Activated CD4-positive, alpha-beta memory T cell treated with anti-CD3 and anti-CD28 coated beads, Interleukin-2, amount 10 ng/mL, durations not matched to agents 7 days and 5 days (primary cell): Measurements from ENCODE around the gene SORCS2. TPM values are rescaled to one million over a fixed set of nuclear protein-coding genes. Genes with fewer than 3 reads are reported as not detected.

Experiments used
- CTCF ChIA-PET: fragments of 350-600 bp; sonication (Branson Sonifier 250); formaldehyde crosslinking; loops from one replicate; lab custom pipeline; 2021; ENCODE audit warnings: antibody characterized with exemption, inconsistent platforms; lab: Charles Lee
- POLR2A ChIA-PET: fragments of 350-600 bp; sonication (Branson Sonifier 250); formaldehyde crosslinking; loops from one replicate; lab custom pipeline; 2021; ENCODE audit warnings: antibody characterized with exemption; lab: Charles Lee
- DNase-seq: peaks from one replicate; pipeline ENCODE4 v3.0.0-alpha.2; 2020
- H3K27ac Mint-ChIP-seq: one replicate; pipeline ENCODE4 v1.8.0; 2021; ENCODE audit warnings: mild to moderate bottlenecking, mixed read lengths
- H3K27me3 Mint-ChIP-seq: one replicate; pipeline ENCODE4 v1.8.0; 2021; ENCODE audit warnings: mixed read lengths
- H3K36me3 Mint-ChIP-seq: one replicate; pipeline ENCODE4 v1.8.0; 2021; ENCODE audit warnings: low read depth, mixed read lengths
- H3K4me1 Mint-ChIP-seq: one replicate; pipeline ENCODE4 v1.8.0; 2021; ENCODE audit warnings: mixed read lengths
- H3K4me3 Mint-ChIP-seq: one replicate; pipeline ENCODE4 v1.8.0; 2021; ENCODE audit warnings: mild to moderate bottlenecking, mixed read lengths
- H3K9me3 Mint-ChIP-seq: one replicate; pipeline ENCODE4 v1.8.0; 2021; ENCODE audit warnings: mixed read lengths
- total RNA-seq, 2 experiments: library from RNA; stranded (reverse); gene quantifications; one replicate each; pipeline ENCODE4 v1.2.3, GENCODE V29; 2021

The SORCS2 gene
- total RNA-seq, 2 experiments from 2014 or later: 0.10 to 0.18 TPM

DNA sequence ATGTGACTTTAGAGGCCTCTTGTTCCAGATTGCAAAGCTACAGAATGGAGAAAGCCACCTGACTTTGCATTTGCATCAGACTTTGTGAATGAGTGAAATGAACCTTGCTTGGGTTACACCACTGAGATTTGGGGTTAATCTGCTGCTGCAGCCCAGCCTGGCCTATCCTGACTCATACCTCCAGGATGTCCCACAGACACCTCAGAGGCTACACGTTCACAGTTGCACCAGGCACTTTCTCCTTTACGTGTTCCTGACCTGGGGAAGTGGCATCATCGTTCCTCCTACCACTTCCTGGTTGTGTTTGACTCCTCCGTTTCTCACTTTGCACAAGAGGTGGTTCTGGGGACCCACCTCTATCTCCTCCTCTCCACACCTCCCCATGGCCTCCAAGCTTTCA is 9.2 kb upstream of the SORCS2 start:
- peaks cover 15% of the 10 kb centered on the region for H3K4me1 Mint-ChIP-seq
- ChIA-PET POLR2A (no interaction called here), CTCF (no interaction called here)
- H3K36me3 Mint-ChIP-seq: peaks cover 8% of the 10 kb centered on the region
- no peak overlapping the region for H3K4me3 Mint-ChIP-seq
- DNase-seq: peak; percentile 50
- peaks cover 16% of the 10 kb centered on the region for H3K27me3 Mint-ChIP-seq
- H3K27ac Mint-ChIP-seq: no peak overlapping the region
- peaks cover 7% of the 10 kb centered on the region for H3K9me3 Mint-ChIP-seq

DNA sequence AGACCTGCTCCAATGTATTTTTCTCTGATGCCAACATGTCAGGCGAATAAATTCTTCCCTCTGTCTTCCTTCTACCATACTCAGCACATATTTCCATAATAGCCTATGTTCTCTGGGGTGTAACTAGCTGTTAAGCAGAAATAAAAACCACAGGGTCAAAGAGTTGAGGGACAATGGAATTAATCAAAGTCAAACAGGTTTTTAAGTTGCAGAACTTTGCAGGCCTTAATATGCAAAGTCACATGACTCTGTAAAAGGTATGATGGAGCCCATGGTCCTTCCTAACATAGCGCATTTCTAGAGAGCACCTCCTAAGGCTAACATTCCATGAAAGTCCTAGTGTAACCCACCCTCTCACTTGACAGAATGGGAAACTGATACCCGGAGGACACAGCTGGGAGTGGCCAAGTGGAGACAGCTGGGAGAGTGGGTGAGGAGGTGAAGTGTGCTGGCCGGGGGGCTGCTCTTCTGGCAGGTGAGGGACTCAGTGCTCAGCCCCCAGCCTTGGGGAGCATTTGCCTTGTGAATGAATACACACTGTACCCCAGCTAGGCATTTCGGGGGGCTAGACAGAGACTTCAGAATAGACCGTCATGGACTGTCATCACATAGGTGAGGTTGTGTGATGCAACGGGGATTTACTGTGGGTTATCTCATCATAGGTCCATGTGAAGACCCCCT is 8.4 kb upstream of the SORCS2 start:
- Mint-ChIP-seq H3K27ac (no peak overlapping the region), H3K27me3 (peaks cover 18% of the 10 kb centered on the region), H3K9me3 (peaks cover 7% of the 10 kb centered on the region), H3K4me1 (peaks cover 15% of the 10 kb centered on the region), H3K4me3 (no peak overlapping the region), H3K36me3 (peaks cover 8% of the 10 kb centered on the region)
- ChIA-PET POLR2A (no interaction called here), CTCF (no interaction called here)
- no peak for DNase-seq

DNA sequence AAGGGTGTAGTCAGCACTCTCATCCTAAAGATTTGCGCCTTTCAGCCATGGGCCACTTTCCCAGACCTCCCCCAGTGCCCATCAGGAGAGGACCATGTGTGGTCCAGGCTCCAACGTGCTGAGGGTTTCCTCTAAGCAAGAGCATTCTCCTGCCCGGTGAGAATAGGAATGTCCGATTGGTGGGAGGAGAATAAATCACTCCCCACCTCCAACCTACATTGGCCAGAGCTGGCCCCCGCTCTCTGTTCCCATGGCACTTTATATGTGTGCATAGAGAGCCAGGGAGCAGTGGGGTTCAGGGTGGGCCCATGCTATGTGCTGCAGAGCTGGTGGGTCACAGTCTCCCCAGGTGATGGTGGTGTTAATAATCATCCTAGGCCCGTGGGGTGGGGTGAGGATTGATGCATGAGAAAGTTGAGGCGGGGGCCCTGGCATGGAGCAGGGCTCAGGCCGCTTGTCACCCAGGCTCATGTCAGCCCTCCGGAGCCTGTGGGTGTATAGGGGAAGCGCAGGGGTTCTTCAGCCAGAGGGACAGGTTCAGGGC is 6.8 kb upstream of the SORCS2 start:
- H3K4me3 Mint-ChIP-seq: no peak overlapping the region
- no peak overlapping the region for H3K27ac Mint-ChIP-seq
- ChIA-PET POLR2A (no interaction called here), CTCF (no interaction called here)
- H3K36me3 Mint-ChIP-seq: no peaks in the 10 kb centered on the region
- H3K27me3 Mint-ChIP-seq: peaks cover 28% of the 10 kb centered on the region
- H3K9me3 Mint-ChIP-seq: no peaks in the 10 kb centered on the region
- DNase-seq: no peak
- H3K4me1 Mint-ChIP-seq: peaks cover 15% of the 10 kb centered on the region

DNA sequence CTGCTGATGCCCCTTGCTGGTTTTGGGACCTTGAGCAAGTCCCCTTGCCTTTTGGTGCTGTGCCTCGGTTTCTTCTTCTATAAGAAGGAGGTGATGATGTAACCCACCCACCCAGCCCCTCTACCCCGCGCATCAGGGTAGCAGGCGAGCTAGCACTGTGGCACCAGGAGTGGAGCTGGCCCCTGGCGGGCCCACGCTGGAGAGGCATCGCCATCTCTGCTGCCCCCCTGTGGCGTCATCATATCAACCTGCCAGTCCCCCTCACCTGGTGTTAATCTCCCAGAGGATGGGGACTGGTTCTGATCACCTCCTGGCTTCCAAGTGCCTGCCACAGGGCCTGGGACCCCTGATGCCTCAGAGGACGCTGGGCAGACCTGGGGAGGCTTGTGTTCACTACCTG is 6.3 kb upstream of the SORCS2 start:
- Mint-ChIP-seq H3K4me1 (peaks cover 15% of the 10 kb centered on the region), H3K36me3 (no peaks in the 10 kb centered on the region), H3K27ac (no peak overlapping the region), H3K4me3 (no peak overlapping the region), H3K9me3 (no peaks in the 10 kb centered on the region), H3K27me3 (peaks cover 32% of the 10 kb centered on the region)
- ChIA-PET CTCF (no interaction called here), POLR2A (no interaction called here)
- DNase-seq: no peak

DNA sequence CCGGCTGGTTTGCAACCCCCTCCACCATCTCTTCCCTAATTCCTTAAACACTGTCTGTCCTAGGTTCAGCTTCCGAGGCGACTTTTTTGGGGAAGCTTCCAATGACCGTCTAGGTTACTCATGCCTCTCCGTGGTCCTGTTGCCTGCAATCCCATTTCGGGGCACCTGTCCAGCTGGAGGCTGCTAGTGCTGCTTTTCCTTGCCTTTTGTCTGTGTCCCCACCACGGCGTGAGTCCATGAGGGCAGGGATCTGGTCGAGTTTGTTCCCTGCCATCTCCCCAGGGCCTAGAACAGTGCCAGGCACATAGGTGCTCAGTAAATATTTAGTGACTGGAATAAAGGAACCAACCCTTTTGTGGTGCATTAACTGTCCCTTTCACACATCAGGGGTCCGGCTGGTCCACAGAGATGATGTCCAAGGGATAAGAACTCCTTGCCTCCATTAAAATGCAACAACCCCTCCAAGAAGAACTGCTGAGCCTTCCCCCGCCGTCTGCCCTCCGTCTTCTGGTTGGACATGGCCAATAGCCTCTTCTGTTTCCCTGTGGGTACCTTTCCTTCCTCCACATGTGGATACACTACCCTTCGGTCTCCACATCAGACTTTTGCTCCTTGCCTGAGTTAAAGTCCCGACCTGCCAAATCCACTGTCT is 5.7 kb upstream of the SORCS2 start:
- CTCF ChIA-PET: no interaction called here
- peaks cover 29% of the 10 kb centered on the region for H3K27me3 Mint-ChIP-seq
- H3K36me3 Mint-ChIP-seq: no peaks in the 10 kb centered on the region
- H3K27ac Mint-ChIP-seq: no peak overlapping the region
- H3K9me3 Mint-ChIP-seq: no peaks in the 10 kb centered on the region
- POLR2A ChIA-PET: no interaction called here
- DNase-seq: no peak
- peaks cover 15% of the 10 kb centered on the region for H3K4me1 Mint-ChIP-seq
- no peak overlapping the region for H3K4me3 Mint-ChIP-seq

DNA sequence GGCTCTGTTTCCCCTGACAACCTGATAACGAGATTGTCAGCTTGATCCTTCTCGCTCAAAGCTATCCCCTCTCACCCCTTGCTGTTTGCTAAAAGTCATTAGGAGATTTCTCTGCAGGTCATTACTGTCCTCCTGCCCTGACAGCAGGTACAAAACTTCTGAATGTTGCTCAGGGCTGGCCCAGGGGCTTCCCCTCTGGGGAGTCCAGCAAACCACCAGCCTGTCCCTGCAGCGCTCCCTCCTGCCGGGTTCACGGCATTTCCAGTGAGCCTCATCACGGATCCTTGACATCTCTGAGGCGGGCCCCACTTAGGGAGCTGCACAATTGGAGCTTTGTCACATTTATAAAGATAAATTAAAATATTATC is 5.2 kb upstream of the SORCS2 start:
- CTCF ChIA-PET: no interaction called here
- Mint-ChIP-seq H3K4me1 (peaks cover 15% of the 10 kb centered on the region), H3K4me3 (no peak overlapping the region), H3K27ac (no peak overlapping the region), H3K27me3 (peaks cover 33% of the 10 kb centered on the region), H3K36me3 (no peaks in the 10 kb centered on the region), H3K9me3 (no peaks in the 10 kb centered on the region)
- POLR2A ChIA-PET: no interaction called here
- no peak for DNase-seq

DNA sequence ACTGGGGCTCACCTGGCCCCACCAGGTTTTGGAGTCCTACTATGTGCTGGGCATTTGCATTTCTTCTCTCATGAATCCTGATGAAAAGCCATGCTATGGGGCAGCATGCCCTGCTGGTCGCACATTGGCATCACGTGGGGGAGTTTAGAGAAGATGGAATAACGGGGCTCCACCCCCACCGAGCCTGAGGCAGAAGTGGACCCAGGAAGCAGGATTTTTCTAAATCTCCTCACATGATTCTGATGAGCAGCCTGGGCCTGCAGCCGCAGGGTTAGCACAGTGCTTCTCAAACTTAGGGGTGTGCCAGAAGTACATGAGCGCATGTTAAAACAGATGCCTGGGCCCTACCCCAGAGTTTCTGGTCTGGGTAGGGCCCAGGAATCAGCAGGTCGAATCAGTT is 4.6 kb upstream of the SORCS2 start:
- no peak overlapping the region for H3K27ac Mint-ChIP-seq
- CTCF ChIA-PET: no interaction called here
- peaks cover 11% of the 10 kb centered on the region for H3K4me1 Mint-ChIP-seq
- peaks cover 33% of the 10 kb centered on the region for H3K27me3 Mint-ChIP-seq
- H3K9me3 Mint-ChIP-seq: no peaks in the 10 kb centered on the region
- no peak for DNase-seq
- no peak overlapping the region for H3K4me3 Mint-ChIP-seq
- POLR2A ChIA-PET: no interaction called here
- H3K36me3 Mint-ChIP-seq: no peaks in the 10 kb centered on the region

DNA sequence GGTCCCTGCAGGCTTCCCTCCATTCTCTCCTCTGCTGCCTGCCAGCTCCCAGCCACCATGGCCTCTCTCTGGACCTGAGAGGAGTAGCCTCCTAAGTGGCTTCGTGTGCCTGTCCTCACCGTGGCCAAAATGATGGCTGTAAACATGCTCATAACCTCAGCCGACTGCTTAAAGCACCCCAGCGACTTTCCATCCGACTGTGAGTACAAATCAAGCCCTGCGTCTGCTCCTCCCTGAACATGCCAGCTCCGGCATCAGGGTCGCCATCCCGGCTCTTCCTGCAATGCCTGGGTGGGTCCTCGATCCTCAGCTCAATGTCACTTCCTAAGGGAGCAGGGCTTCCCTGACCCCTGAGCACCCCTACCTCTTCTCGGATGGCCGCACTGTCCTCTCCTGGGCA is 3.3 kb upstream of the SORCS2 start:
- ChIA-PET CTCF (interaction anchor here (1.1 to 1.5 kb wide), 2 partner anchors 9 to 613 kb away, joined by 3 to 8 read pairs; no protein-coding TSS in a partner anchor), POLR2A (no interaction called here)
- Mint-ChIP-seq H3K4me1 (no peaks in the 10 kb centered on the region), H3K4me3 (no peak overlapping the region), H3K36me3 (no peaks in the 10 kb centered on the region), H3K27me3 (peaks cover 44% of the 10 kb centered on the region), H3K27ac (no peak overlapping the region), H3K9me3 (no peaks in the 10 kb centered on the region)
- no peak for DNase-seq

DNA sequence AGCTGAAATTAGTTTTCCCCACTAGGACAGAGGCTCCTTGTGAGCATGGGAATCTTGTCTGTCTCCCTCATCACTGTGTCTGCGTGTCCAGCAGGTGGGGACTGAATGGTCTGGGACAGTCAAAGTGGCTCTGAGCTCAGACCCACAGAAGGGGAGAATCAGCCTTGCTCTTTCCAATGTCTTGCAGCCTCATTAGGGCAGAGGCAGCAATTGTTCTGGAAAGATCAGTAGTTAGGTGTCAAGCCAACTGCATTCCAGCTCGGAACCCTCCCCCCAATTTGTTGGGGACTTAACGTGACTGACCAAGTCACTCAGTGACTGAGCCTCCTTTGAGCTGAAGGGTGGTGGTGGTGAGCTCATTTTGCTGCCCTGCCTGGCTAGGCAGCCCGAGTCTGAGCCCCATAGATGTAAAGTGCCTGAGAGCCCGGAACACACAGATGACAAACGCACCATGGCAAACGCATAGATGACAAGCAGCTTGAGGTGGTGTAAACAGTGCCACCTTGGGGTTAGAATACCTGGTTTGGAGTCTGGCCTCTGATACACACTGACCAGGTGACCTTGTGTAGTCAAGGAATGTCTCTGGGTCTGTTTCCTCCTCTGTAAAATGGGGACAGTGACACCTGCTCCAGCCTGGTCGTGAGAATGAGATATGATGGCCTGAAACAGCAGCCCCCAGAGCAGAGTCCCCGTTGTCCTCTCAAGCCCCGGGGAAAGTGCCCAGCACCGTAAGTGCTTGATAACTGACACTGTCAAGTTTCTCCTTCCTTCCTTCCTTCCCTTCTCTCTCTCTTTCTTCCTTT is 2.7 kb upstream of the SORCS2 start:
- no peaks in the 10 kb centered on the region for H3K9me3 Mint-ChIP-seq
- no peaks in the 10 kb centered on the region for H3K36me3 Mint-ChIP-seq
- H3K27ac Mint-ChIP-seq: no peak overlapping the region
- no peaks in the 10 kb centered on the region for H3K4me1 Mint-ChIP-seq
- DNase-seq: no peak
- ChIA-PET CTCF (interaction anchor here (1.1 to 1.5 kb wide), 2 partner anchors 8 to 612 kb away, joined by 3 to 8 read pairs; no protein-coding TSS in a partner anchor), POLR2A (no interaction called here)
- no peak overlapping the region for H3K4me3 Mint-ChIP-seq
- peaks cover 50% of the 10 kb centered on the region for H3K27me3 Mint-ChIP-seq

DNA sequence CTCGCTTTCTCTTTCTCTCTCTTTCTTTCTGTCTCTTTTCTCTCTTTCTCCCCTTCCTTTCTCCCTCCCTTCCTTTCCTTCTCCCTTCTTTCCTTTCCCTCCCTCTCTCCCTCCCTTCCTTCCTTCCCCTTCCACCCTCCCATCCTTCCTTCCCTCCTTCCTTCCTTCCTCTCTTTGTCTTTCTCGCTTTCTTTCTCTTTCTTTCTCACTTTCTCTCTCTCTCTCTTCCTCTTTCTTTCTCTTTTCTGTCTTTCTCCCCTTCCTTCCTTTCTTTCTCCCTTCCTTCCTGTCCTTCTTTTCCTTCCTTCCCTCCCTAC is 2.1 kb upstream of the SORCS2 start:
- H3K27ac Mint-ChIP-seq: no peak overlapping the region
- ChIA-PET POLR2A (no interaction called here), CTCF (interaction anchor here (1.1 kb wide), 1 partner anchor 612 kb away, joined by 8 read pairs; no protein-coding TSS in a partner anchor)
- no peaks in the 10 kb centered on the region for H3K4me1 Mint-ChIP-seq
- H3K4me3 Mint-ChIP-seq: no peak overlapping the region
- DNase-seq: no peak
- H3K36me3 Mint-ChIP-seq: no peaks in the 10 kb centered on the region
- H3K9me3 Mint-ChIP-seq: no peaks in the 10 kb centered on the region
- H3K27me3 Mint-ChIP-seq: peaks cover 55% of the 10 kb centered on the region

DNA sequence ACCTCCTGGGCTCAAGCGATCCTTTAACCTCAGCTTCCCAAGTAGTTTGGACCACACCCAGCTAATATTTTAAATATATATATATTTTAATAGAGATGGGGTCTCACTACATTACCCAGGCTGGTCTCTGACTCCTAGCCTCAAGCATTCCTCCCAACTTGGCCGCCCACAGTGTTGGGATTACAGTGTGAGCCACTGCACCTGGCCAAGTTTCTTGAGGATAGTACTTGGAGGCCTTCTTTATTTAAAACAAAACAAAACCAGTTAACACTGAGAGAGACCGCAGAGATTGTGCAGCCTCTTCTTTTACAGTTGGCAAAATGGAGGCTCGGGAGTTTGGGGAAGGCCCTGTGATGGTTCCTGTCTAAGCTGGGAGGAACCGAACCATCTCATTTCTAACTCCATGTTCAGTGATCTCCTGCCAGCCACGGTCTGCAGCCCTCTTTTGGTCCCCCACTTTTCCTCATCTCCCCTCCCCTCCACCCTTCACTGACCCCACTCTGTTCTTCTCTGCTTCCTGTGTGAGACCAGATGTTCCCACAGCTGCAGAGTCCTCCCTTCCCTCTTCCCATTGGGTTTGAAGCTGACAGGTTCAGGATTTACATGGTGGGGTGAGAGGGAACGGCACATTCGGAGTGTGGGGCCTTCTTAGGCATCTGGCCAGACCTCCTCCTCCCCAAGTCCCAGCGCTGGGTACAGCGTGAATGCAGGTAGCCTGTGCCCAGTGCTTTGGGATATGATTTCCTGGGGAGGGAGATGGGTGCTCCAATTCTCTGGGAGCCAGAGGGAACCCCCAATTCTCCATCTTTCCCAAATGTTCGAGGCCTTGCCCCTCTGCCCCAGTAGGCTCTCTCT is 1.4 kb upstream of the SORCS2 start:
- Mint-ChIP-seq H3K4me1 (no peaks in the 10 kb centered on the region), H3K27ac (no peak overlapping the region)
- CTCF ChIA-PET: interaction anchor here (1.0 kb wide), 2 partner anchors 145 to 611 kb away, joined by 4 read pairs; no protein-coding TSS in a partner anchor

DNA sequence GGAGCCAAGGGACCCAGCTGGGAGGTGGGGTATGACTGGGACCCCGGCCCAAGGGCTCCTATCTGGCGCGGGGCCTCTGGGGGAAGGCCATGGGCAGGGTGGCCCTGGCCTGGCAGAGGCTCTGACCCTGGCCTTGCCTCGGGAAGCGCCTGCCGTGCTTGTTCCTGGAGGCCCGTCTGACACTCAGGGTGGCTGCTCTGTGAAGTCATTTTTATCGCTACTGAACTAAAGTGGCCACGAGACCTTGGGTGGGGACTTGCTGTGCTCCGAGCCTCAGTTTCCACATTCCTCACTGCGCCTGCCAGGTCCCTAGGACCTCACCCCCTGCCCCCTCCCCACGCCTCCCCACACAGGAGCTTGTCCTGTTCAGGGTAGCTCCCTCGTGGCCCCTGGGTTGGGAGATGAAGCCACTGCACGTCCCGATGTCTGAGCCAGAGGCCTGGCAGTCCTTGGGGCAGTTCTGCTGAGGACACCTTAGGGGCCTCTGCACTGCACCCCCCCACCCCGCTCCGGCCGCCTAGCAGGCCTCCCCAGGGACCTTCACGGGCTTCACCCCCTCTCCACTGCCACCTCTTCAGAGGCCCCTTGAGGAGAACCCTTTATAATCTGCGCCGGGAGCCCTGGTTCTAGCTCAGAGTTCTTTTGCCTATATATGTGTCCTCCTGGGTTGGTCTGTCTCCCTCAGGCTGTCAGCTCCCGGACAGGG is 639 bp upstream of the SORCS2 start:
- no peak overlapping the region for H3K4me3 Mint-ChIP-seq
- no peak for DNase-seq
- no peaks in the 10 kb centered on the region for H3K9me3 Mint-ChIP-seq
- no peaks in the 10 kb centered on the region for H3K36me3 Mint-ChIP-seq
- no peaks in the 10 kb centered on the region for H3K4me1 Mint-ChIP-seq
- H3K27ac Mint-ChIP-seq: no peak overlapping the region
- ChIA-PET CTCF (interaction anchor here (1.0 kb wide), 2 partner anchors 144 to 610 kb away, joined by 4 read pairs; no protein-coding TSS in a partner anchor), POLR2A (no interaction called here)
- peaks cover 67% of the 10 kb centered on the region for H3K27me3 Mint-ChIP-seq

More for the DNA sequence above, 1.4 kb upstream of the SORCS2 start:
- H3K9me3 Mint-ChIP-seq: no peaks in the 10 kb centered on the region
- peaks cover 60% of the 10 kb centered on the region for H3K27me3 Mint-ChIP-seq
- DNase-seq: no peak
- H3K36me3 Mint-ChIP-seq: no peaks in the 10 kb centered on the region
- POLR2A ChIA-PET: no interaction called here
- no peak overlapping the region for H3K4me3 Mint-ChIP-seq
